HG03378 (cell line): Measurements from ENCODE around the gene VPREB1.
A peak's percentile ranks its signal among the peaks of the same experiment; 100 is the strongest.
"Not testable (repeated sequence)": the region's sequence is repeated elsewhere in the genome, so short reads cannot be mapped to it uniquely, and the experiment has no call there.

ENCODE experiments used
- ATAC-seq: cut with Tn5 transposase; IDR thresholded peaks from one replicate; pipeline ENCODE4 v1.9.1; 2021; ENCODE audit warnings: mild to moderate bottlenecking, moderate library complexity; ENCODE audit not compliant: unreplicated experiment

VPREB1 gene

GRCh38 chr22:22244316-22245250, at the start of gene VPREB1:
Gene VPREB1 (plus strand): TSS chr22:22244786. CDS start chr22:22244814, 28 bp downstream.
- no peak for ATAC-seq

GRCh38 chr22:22194931-22195264, 49.7 kb upstream of the VPREB1 start:
- ATAC-seq, result peak; percentile 3

- peak; percentile 62 for ATAC-seq
Measured at GRCh38 chr22:22195265-22196017, 49.1 kb upstream of the VPREB1 start.

GRCh38 chr22:22196018-22196533, 48.5 kb upstream of the VPREB1 start:
- peak; percentile 70 for ATAC-seq

GRCh38 chr22:22196833-22197477, 47.6 kb upstream of the VPREB1 start:
- ATAC-seq, result no peak

- ATAC-seq, result no peak
Measured at GRCh38 chr22:22197993-22198402, 46.6 kb upstream of the VPREB1 start.

- no peak for ATAC-seq
Measured at GRCh38 chr22:22198751-22199150, 45.8 kb upstream of the VPREB1 start.

GRCh38 chr22:22199634-22200033, 45.0 kb upstream of the VPREB1 start:
- no peak for ATAC-seq

- ATAC-seq, result no peak
Measured at GRCh38 chr22:22200569-22201184, 43.9 kb upstream of the VPREB1 start.

GRCh38 chr22:22201185-22201929, 43.2 kb upstream of the VPREB1 start:
- no peak for ATAC-seq

- no peak for ATAC-seq
Measured at GRCh38 chr22:22201930-22202343, 42.6 kb upstream of the VPREB1 start.

GRCh38 chr22:22203048-22203971, 41.3 kb upstream of the VPREB1 start:
- ATAC-seq, result no peak

GRCh38 chr22:22207845-22208564, 36.6 kb upstream of the VPREB1 start:
- ATAC-seq, result peak; percentile 74

GRCh38 chr22:22208652-22209051, 35.9 kb upstream of the VPREB1 start:
- no peak for ATAC-seq

- ATAC-seq, result not testable (repeated sequence)
Measured at GRCh38 chr22:22209080-22209640, 35.4 kb upstream of the VPREB1 start.

- ATAC-seq, result no peak
Measured at GRCh38 chr22:22210375-22210774, 34.2 kb upstream of the VPREB1 start.

- ATAC-seq, result no peak
Measured at GRCh38 chr22:22210889-22211833, 33.4 kb upstream of the VPREB1 start.
